ENCODE data around the gene KAZN.
A peak's percentile ranks its signal among the peaks of the same experiment; 100 is the strongest.

The KAZN gene

DNA sequence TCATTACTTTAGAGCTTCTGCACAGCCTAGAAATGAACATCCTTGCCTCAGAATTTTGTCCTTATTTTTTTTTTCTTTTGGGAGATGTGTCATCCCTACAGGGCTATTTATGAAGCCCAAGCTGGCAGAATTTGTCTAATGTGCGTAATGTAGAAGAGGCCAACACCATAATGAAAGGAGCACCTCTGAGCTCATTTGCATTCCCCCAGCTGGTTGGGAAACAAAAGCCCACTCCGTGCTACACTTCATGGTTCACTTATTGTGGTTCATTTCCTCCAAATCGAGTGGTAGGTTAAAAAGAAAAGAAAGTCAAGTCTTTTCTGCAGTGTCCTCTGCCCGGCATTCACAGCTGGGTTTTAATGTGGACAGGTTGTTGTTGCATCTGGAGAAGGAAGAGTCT, 73.5 kb downstream of the KAZN start:
- TF ChIP-seq, protein P1, sequence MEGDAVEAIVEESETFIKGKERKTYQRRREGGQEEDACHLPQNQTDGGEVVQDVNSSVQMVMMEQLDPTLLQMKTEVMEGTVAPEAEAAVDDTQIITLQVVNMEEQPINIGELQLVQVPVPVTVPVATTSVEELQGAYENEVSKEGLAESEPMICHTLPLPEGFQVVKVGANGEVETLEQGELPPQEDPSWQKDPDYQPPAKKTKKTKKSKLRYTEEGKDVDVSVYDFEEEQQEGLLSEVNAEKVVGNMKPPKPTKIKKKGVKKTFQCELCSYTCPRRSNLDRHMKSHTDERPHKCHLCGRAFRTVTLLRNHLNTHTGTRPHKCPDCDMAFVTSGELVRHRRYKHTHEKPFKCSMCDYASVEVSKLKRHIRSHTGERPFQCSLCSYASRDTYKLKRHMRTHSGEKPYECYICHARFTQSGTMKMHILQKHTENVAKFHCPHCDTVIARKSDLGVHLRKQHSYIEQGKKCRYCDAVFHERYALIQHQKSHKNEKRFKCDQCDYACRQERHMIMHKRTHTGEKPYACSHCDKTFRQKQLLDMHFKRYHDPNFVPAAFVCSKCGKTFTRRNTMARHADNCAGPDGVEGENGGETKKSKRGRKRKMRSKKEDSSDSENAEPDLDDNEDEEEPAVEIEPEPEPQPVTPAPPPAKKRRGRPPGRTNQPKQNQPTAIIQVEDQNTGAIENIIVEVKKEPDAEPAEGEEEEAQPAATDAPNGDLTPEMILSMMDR (IDR thresholded peaks at IDR 0.05; ENCODE audit: insufficient read depth, low read depth, low read length, missing control alignments), result no peak
- H3K4me3 ChIP-seq (ENCODE audit: low read depth, low read length), result no peak overlapping the region
- DNase-seq (ENCODE audit: low read depth), result peak; percentile 62

DNA sequence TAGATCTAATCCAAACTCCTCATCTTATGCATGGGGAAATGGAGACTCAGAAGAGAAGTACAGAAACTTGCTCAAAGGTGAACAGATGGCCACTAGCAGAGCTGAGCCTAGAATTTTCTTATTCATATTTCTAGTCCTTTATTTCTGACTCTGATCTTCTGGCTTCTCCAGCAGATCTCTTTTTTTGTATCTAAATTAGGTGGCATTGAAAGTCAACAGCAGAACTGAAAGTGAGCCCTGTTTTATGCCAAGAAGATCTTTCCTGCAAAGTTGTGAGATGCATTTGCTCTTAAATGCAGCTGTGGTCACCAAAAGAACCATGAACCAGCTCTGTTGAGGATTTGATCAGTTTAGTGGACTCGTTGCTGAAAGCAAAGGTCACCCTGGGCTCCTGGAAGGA, 75.5 kb downstream of the KAZN start:
- TF ChIP-seq, protein P1 (IDR thresholded peaks at IDR 0.05; ENCODE audit: insufficient read depth, low read depth, low read length, missing control alignments), result no peak
- H3K4me3 ChIP-seq (ENCODE audit: low read depth, low read length), result no peak overlapping the region
- DNase-seq (ENCODE audit: low read depth), result peak; percentile 13

DNA sequence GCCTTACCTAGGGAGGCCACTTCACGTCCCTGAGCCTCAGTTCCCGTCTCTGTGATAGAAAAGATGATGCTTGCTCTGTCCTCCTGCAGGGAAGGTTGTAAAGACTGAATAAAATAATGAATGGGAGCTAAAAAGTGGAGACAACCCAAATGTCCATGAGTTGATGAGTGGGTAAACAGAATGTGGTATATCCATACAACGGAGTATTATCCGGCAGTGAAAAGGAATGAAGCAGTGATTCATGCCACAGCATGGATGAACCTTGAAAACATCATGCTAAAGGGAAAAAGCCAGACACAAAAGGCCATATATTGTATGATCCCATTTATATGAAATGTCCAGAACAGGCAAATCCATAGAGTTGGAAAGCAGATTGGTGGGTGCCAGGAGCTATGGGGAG, 77.9 kb downstream of the KAZN start:
- DNase-seq (ENCODE audit: low read depth), result no peak
- TF ChIP-seq, protein P1 (IDR thresholded peaks at IDR 0.05; ENCODE audit: insufficient read depth, low read depth, low read length, missing control alignments), result no peak
- no peak overlapping the region for H3K4me3 ChIP-seq (ENCODE audit: low read depth, low read length)

DNA sequence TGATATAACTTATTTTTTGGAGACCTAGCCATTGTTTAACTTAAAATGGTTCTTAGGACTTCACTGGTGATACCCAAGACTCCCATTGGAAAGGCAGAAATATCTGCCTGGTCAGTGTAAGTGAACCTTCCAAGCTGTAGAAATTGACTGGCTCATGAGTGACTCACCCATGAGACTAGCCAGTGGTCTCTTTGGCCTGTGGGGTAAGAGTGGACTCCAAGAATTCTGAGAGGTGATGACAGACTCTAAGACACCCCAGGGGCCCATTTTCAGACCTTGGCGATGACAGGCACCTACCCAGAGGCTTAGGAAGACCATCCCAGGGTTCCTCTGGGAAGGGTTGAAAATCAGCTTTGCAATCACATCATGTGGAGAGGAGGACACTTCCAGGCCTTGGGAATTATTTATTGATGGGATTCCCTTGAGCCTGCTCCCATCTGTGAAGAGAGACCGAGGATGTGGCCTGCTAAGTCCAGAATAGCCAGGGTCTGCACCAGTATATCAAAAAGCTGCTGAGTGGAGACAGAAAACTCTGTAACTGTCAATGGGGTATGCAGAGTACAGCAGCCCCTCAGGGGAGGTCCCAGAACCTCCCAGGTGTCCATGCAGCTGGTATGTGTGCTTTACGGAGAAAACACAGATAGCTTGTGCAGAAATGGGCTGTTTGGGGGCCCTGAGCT, 78.9 kb downstream of the KAZN start:
- TF ChIP-seq, protein P1 (IDR thresholded peaks at IDR 0.05; ENCODE audit: insufficient read depth, low read depth, low read length, missing control alignments), result no peak
- DNase-seq (ENCODE audit: low read depth), result no peak
- no peak overlapping the region for H3K4me3 ChIP-seq (ENCODE audit: low read depth, low read length)

DNA sequence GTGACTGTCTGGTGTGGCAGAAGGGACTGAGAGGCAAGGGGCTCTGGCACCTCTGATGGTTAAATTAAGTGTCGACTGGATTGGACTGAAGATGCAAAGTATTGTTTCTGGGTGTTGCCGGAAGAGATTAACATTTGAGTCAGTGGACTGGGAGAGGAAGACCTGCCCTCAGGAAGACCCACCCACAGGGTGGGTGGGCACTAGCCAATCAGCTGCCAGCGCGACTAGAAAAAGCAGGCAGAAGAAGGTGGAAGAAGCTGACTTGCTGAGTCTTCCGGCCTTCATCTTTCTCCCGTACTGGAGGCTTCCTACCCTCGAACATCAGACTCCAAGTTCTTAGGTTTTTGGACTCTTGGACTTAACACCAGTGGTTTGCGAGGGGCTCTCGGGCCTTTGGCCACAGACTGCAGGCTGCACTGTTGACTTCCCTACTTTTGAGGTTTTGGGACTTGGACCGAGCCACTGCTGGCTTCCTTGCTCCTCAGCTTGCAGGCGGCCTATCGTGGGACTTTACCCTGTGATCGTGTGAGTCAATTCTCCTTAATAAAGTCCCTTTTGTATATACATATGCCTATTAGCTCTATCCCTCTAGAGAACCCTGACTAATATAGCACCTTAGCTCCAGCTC, 79.6 kb downstream of the KAZN start:
- TF ChIP-seq, protein P1 (IDR thresholded peaks at IDR 0.05; ENCODE audit: insufficient read depth, low read depth, low read length, missing control alignments), result no peak
- DNase-seq (ENCODE audit: low read depth), result no peak
- no peak overlapping the region for H3K4me3 ChIP-seq (ENCODE audit: low read depth, low read length)

DNA sequence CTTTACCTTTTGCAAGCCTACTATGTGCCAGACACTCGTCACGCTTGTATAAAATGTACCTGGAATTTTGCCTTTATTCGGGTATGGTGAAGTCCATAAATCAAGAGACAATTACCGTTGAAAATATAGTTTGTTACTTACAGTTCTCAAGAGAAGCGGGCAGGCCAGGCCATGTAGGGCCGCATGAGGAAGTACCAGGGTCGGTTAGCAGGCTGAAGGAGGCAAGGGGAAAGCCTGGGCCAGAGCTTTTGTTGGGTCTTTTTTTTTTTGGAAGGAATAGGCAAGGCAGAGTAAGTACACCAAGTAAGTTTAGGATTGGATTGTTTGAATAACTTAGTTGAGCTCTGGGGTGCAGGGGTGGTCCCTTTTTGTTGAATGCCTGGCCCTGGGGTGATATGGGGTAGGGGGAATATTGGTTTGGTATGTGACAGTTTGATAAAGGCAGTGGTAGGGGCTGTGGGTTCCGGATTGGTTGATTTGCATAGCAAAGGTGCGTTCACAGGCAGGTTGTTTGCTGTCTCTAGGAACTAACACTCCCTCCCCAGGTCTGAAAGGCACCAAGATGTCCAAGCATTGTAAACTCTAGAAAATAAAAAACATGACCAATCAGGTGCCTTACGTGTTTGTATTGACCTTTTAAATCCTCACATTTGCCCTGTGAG, 80.7 kb downstream of the KAZN start:
- DNase-seq (ENCODE audit: low read depth), result no peak
- no peak overlapping the region for H3K4me3 ChIP-seq (ENCODE audit: low read depth, low read length)
- TF ChIP-seq, protein P1 (IDR thresholded peaks at IDR 0.05; ENCODE audit: insufficient read depth, low read depth, low read length, missing control alignments), result no peak
